Left hindlimb (tissue), 1 donor: Measurements from ENCODE around the gene TRO.
A peak's percentile ranks its signal among the peaks of the same experiment; 100 is the strongest.

Experiments used
- DNase-seq: peaks from one replicate; pipeline ENCODE4 v3.0.0-alpha.2; 2018

TRO gene, protein sequence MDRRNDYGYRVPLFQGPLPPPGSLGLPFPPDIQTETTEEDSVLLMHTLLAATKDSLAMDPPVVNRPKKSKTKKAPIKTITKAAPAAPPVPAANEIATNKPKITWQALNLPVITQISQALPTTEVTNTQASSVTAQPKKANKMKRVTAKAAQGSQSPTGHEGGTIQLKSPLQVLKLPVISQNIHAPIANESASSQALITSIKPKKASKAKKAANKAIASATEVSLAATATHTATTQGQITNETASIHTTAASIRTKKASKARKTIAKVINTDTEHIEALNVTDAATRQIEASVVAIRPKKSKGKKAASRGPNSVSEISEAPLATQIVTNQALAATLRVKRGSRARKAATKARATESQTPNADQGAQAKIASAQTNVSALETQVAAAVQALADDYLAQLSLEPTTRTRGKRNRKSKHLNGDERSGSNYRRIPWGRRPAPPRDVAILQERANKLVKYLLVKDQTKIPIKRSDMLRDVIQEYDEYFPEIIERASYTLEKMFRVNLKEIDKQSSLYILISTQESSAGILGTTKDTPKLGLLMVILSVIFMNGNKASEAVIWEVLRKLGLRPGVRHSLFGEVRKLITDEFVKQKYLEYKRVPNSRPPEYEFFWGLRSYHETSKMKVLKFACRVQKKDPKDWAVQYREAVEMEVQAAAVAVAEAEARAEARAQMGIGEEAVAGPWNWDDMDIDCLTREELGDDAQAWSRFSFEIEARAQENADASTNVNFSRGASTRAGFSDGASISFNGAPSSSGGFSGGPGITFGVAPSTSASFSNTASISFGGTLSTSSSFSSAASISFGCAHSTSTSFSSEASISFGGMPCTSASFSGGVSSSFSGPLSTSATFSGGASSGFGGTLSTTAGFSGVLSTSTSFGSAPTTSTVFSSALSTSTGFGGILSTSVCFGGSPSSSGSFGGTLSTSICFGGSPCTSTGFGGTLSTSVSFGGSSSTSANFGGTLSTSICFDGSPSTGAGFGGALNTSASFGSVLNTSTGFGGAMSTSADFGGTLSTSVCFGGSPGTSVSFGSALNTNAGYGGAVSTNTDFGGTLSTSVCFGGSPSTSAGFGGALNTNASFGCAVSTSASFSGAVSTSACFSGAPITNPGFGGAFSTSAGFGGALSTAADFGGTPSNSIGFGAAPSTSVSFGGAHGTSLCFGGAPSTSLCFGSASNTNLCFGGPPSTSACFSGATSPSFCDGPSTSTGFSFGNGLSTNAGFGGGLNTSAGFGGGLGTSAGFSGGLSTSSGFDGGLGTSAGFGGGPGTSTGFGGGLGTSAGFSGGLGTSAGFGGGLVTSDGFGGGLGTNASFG (N-terminal part only)

DNA sequence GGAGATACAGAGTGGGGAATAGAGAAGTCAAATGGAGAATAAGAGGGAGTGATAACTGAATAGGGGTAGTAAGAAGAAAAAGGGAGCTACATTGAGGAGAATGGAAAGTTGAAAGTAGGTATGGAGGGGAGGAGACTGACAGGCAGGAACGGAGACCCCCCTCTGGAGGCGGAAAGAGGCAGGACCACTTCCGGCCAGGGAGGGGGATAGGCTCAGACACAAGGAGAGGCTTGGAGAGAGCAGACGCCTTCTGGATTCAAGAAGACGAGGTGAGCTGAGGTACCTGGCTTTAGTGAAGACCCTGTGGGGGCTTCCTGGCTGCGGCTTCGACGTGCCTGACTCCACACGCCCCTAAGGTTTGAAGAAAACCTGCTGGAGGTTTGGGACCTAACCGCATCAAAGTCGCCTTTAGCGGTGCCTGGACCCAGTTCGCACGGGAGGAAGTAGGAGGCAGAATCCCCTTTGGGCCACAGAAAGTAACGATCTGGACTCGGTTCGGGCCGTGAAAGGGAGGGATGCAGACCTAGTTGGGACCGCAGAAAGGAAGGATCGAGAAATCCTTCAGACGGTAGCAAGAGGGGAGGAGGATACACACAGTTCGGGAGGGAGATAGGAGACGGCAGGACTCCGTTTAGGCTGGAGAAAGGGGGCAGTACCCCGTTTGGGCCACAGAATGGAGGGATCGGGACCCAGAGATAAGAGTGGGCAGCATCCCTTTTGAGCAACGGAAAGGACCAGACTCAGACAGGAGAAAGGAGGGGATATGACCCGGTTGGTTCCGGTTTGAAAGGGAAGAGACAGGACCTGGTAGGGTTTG lies at the start of gene TRO:
TSS of gene TRO (plus strand) at position 215 of the 817 bp plus-strand sequence. CDS start 1,423 bp downstream, outside the sequence.
- peak; percentile 76 for DNase-seq

DNA sequence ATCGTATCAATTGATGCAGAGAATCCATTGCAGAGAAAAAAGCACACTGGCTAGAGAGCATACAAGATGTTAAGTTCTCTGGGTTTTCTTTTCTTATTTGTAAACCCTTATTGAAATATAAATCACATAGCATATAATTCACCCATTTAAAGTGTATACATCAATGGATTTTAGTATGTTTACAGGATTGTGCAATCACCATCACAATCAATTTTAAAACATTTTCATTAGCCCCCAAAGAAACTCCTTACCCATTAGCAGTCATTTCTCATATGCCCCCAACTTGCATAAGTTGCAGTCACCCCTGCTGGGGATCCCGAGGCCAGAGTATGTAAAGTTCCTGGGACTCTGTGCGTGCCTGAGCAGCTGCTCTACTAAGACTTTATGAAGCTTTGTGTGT lies 34.9 kb upstream of the TRO start:
- DNase-seq, result no peak

DNA sequence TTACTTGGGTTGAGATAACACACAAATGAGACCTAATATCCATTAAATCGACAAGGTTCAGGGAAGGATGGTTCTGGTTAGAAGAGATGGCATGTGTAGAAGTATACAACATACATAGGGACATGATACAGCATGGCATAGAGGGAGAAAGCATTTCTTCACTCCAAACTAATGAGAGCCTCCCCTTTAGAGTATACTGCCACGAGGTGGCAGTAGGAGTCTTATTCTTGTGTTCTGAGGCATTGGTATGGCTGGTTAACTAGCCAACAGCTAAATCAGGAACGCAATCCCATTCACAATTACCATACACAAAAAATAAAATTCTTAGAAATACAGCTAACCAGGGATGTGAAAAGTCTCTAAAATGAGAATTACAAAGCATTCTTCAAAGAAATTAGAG lies 29.1 kb upstream of the TRO start:
- no peak for DNase-seq

DNA sequence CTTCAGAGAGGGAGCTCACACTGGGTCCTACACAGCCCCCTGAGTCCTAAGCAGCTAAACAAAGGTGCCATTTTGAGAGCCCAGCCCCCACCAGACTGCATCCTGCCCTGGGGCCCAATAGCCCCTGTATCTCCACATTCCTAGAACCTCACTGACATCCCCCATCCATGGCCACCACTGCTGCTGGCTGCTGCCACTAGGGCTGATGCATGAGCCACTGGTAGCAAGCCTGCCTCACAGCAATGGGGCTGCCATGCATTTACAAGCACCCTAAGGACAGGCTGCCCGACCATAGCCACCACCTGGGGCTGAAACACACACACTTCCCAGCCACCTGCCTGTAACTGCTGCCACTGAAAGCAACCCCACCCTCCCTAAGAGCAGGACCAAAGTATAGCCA lies 26.5 kb upstream of the TRO start:
- DNase-seq, result no peak

DNA sequence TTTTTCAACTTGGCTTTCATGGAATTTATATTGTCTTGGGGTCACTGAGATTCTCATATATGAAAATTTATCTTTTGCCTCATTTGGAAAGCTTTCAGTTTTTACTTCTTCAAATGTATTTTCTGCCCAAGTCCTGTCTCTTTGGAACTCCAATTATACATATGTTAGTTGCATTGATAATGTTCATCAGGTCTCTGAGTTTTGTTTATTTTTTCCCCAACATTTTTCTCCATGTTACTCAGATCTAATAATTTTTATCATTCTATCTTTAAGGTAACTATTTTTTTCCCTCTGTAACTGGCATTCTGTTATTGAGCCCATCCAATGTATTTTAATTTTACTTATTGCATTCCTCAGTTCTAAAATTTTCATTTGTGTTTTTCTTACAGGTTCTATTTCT lies 10.7 kb upstream of the TRO start:
- DNase-seq, result no peak

DNA sequence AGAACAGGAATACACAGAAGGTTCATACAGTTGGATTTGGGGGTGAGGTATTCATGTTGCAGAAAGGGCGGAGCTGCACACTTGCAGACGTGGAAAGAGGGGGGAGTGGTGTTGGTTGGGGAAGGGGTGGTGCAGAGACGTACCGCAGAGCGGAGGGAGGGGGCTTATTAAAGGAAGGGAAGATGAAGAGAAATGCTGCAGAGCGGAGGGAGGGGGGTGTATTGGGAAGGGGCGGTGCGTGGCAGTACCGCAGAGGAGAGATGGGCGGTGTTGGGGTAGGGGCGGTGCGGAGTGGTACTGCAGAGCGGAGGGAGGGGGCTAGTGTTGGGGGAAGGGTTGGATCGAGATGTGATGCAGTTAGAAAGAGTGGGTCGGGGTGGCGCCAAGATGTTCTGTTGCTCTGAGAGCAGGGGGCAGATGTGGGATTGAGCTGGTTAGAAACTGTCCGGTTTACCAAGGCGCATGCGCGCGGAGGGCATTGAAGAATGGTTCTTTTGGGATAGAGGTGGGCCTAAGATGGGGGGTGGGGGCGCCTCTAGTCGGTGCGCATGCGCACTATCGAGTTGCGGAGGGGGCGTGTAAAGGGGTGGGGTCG lies 900 bp downstream of the TRO start:
- DNase-seq, result peak; percentile 89

DNA sequence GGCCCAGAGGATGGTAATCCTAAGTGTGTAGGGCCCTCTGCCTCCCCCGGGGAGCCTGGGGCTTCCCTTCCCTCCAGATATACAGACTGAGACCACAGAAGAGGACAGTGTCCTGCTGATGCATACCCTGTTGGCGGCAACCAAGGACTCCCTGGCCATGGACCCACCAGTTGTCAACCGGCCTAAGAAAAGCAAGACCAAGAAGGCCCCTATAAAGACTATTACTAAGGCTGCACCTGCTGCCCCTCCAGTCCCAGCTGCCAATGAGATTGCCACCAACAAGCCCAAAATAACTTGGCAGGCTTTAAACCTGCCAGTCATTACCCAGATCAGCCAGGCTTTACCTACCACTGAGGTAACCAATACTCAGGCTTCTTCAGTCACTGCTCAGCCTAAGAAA lies 1.9 kb downstream of the TRO start:
- DNase-seq, result no peak

DNA sequence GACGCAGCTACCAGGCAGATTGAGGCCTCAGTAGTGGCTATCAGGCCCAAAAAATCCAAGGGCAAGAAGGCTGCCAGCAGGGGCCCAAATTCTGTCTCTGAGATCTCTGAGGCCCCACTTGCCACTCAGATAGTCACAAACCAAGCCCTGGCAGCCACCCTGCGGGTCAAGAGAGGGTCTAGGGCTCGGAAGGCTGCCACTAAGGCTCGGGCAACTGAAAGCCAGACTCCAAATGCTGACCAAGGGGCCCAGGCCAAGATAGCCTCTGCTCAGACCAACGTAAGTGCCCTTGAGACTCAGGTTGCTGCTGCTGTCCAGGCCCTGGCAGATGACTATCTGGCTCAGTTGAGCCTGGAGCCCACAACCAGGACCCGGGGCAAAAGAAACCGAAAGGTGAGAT lies 2.8 kb downstream of the TRO start:
- DNase-seq, result no peak

DNA sequence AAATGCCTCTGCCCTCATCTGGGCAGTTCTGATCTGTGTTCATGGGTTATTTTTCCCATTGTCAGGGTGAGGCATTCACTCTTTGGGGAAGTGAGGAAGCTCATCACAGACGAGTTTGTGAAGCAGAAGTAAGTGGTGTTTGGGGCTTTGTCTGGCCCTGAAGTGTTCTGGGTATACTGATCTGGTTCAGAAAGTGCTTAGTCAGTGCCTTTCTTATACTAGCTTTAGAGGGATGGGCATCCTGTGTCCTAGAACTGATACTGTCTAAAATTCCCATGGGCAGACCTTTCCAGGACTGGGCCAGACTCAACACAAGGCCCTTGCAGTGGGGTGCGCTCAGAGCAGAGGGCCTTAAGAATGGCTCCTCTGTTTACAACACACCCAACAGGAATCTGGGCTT lies 6.4 kb downstream of the TRO start:
- DNase-seq, result no peak

DNA sequence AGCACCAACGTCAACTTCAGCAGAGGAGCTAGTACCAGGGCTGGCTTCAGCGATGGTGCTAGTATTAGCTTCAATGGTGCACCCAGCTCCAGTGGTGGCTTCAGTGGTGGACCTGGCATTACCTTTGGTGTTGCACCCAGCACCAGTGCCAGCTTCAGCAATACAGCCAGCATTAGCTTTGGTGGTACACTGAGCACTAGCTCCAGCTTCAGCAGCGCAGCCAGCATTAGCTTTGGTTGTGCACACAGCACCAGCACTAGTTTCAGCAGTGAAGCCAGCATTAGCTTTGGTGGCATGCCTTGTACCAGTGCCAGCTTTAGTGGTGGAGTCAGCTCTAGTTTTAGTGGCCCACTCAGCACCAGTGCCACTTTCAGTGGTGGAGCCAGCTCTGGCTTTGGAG lies 8.3 kb downstream of the TRO start:
- DNase-seq, result no peak

DNA sequence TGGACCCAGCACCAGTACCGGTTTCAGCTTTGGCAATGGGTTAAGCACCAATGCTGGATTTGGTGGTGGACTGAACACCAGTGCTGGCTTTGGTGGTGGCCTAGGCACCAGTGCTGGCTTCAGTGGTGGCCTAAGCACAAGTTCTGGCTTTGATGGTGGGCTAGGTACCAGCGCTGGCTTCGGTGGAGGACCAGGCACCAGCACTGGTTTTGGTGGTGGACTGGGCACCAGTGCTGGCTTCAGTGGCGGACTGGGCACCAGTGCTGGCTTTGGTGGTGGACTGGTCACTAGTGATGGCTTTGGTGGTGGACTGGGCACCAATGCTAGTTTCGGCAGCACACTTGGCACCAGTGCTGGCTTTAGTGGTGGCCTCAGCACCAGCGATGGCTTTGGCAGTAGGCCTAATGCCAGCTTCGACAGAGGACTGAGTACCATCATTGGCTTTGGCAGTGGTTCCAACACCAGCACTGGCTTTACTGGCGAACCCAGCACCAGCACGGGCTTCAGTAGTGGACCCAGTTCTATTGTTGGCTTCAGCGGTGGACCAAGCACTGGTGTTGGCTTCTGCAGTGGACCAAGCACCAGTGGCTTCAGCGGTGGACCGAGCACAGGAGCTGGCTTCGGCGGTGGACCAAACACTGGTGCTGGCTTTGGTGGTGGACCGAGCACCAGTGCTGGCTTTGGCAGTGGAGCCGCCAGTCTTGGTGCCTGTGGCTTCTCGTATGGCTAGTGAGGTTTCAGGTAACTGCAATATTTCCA lies 9.8 kb downstream of the TRO start:
- DNase-seq, result no peak

DNA sequence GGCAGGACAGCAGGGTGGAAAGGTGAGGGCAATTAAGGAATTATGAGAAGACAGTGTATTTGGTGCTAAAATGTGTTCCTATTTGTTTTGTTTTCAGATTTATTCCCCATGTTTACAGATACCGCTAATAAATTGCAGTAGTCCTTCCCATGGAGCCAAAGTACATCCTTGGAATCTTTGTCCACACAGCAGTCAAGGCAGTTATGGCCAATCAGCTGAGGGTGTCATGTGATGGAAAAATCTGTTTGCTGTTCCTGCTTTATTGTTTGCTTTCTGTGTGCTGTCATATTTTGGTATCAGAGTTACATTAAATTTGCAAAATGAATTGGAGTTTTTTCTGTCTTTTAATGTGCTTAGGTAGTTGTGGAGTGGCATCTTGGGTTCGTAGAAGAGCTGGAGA lies 10.5 kb downstream of the TRO start:
- DNase-seq, result no peak

DNA sequence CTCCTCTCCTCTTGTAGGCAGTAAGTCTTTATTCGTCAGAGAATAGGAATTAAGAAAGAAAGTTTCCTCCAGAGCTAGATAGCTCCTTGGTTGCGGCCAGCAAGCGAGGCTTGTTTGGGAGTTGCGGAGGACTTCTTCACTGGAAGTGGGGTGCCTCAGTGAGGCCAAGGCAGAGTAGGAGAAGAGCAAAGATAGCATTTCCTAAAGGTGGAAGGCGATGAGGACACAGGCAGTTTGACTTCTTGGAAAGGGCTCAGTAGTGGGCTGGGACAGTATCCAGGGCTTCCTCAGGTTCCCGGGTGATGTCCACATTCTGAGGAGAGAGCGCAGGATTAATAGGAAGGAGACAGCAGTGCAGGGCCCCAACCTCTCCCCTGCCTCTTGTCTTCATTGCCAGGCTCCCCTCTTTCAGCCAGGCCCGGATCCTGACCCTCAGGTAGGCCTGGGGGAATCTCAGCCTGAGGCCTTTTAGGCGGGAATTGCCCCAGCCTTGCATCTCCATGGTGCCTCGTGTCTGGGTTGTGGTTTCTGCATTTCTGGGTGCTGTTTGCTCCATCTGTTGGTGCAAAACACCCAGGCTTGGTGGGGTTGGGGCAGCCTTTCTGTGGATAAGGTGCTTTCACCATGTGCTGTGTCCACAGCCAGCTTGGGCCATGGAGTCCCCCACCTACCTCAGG lies 12.7 kb downstream of the TRO start:
- no peak for DNase-seq

DNA sequence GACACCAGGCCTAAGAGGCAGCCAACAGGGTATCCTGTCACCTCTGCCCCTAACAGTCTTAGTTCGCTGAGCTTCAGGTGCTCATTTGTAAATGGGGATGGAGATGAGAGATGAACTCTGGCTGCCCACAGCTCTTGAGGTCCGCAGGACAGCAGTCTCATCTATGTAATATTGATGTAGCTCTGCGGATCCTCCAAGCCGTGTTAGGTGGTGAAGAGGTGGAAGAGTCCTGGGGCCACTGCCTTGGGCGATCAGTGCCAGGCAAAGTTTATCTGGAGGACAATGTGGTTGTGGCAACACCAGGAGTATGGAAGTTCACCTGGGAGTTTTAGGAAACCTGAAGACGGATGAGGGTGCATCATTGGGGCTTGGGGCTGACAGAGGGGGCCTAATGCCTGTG lies 13.4 kb downstream of the TRO start:
- no peak for DNase-seq

DNA sequence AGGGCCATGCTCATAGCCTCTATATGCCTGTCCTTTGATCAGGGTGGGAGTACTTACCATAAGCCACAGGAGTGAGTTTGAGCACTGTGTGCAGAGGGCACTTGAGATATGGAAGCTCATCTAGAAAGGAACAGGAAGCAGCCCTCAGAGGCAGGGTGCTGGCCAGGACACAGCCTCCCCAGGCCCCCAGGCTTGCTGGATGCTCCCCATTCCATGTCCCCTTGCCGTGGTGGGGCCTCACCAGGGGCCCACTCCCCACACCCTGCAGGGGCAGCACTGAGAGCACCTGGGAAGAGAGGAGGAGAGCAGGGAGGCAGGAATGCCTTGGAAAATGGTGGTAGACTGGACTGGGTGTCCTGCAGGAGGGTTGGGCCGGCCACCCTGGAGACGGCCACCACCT lies 14.3 kb downstream of the TRO start:
- DNase-seq, result no peak

DNA sequence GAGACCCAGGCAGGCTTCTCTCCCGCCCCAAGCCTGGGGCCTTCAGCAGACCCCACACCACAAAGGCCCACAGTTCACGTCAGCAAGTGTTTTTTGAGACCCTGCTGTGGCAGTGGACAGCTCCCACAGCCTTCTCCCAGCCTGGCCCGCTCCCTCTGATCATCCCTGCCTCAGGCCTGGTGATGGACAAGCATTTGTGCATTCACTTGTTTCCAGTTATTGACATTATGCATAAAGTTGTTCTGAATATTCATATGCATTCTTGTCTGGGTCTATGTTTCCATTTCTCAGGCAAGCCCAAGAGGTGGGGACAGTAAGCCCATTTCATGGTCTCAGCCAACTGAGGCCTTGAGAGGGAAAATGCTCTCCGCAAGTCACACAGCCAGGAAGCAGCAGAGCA lies 14.7 kb downstream of the TRO start:
- no peak for DNase-seq

DNA sequence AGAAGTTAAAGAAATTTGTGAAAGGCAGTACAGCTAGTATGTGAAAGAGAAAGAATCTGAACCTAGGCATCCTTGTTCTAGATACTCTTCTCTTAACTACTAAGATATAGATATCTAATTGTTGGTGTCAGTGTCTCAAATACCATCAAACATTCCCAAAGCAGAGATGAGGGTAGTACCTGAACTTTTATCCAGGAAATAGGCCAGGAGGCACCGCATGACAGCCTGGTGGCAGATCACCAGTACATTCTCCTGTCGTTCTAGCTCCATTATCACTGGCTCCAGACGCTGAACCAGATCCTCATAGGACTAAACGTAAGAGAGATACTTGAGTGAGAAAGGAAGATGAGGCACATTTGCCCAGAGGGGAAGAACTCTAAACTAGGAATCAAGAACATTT lies 16.8 kb downstream of the TRO start:
- DNase-seq, result no peak

DNA sequence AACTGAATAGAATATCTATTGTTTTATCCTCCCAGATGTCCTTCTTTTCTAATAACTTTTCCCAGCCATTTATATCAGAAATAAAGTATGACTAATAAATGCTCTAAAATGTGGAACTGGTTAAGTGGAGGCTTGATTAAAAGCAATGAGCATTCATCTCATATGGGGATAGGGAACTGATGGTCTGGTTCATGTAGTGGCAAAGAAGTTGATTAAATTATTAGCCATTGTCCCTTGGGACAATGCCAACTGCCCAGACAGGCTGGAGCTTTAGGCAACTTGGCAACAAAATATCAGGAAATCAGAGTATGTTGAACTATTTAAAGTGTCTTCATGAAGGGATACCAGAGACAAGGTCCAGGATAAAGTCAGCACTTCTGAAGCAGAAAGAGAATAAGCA lies 24.2 kb downstream of the TRO start:
- no peak for DNase-seq

DNA sequence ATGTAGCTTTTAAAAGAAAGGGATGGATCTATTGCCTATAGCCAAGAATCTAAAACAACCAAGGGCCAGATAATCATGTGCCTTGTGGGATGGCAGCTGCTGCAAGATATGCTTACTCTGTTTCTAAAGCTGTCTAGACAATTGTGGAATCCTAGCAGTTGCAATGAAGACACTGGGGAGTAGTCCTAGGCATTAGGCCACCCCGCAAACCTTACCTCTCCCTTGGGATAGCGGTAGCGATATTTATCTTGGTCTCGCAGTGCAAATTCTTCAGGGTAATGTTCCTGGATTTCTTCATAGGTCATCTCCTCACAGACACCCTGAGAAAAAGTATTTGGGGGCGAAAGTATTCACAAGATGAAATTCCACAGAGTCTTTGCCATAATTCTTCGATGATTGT lies 24.6 kb downstream of the TRO start:
- DNase-seq, result no peak

DNA sequence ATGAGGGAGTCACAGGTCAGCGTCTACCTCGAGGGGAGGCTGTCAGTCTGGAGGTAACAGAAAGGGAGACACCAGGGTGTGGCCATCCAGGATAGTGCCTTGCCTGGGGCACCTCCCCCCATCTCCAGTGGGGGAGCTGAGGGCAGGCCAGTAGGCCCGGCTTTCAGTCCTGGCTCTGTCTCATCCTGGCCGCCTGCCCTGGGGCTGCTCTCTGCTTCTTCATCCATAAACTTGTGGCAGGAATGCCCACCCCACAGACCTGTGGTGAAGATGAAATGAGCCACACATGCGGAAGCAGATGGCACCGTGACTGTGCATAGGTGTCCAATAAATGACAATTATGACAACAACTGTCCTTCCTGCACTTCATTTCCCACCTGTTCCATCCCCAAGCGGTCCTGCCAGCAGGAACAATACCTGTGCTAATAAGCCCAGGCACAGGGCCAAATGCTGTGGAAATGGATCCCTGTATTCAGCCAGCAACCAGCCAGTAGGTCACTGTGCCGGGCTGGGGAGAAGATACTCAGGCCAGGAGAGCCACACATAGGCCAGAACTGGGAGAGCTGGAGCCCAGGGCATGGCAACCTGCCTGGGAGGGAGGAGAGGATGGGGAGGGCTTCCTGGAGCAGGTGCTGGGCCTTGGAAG lies 30.2 kb downstream of the TRO start:
- no peak for DNase-seq
